Progenitor cell of endocrine pancreas (in vitro differentiated cells): ENCODE results near the gene ZMIZ2. TPM values are rescaled to one million over a fixed set of nuclear protein-coding genes. Genes with fewer than 3 reads are reported as not detected.
A peak's percentile ranks its signal among the peaks of the same experiment; 100 is the strongest.

Experiments
- DNase-seq: peaks from one replicate; pipeline ENCODE4 v3.0.0; 2021; ENCODE audit warnings: low spot score; ENCODE audit not compliant: unreplicated experiment
- H3K27ac Mint-ChIP-seq: 2 replicates; pipeline ENCODE4 v1.8.0; 2021; ENCODE audit warnings: mild to moderate bottlenecking, moderate library complexity, mixed read lengths
- H3K27me3 Mint-ChIP-seq: 2 replicates; pipeline ENCODE4 v1.8.0; 2021; ENCODE audit warnings: mixed read lengths
- H3K36me3 Mint-ChIP-seq: 2 replicates; pipeline ENCODE4 v1.8.0; 2022; ENCODE audit warnings: mixed read lengths; ENCODE audit not compliant: insufficient read depth
- H3K4me1 Mint-ChIP-seq: 2 replicates; pipeline ENCODE4 v1.8.0; 2021; ENCODE audit warnings: low read depth, mixed read lengths
- H3K4me3 Mint-ChIP-seq: 2 replicates; pipeline ENCODE4 v1.8.0; 2021; ENCODE audit warnings: low read depth, mild to moderate bottlenecking, moderate library complexity, mixed read lengths
- H3K9me3 Mint-ChIP-seq: 2 replicates; pipeline ENCODE4 v1.8.0; 2021; ENCODE audit warnings: low read depth, mixed read lengths
- total RNA-seq: library from RNA; stranded (reverse); gene quantifications from 2 replicates; pipeline ENCODE4 v1.2.1, GENCODE V29; 2021
- TF ChIP-seq, protein P1 (sequence below): fragments of 200-600 bp; sonication (generic); IDR thresholded peaks from one replicate; pipeline ENCODE4 v1.5.0; 2021; ENCODE audit warnings: antibody characterized with exemption, mild to moderate bottlenecking; ENCODE audit not compliant: unreplicated experiment

Gene ZMIZ2
- total RNA-seq, 1 donor from 2014 or later: 222 TPM

DNA sequence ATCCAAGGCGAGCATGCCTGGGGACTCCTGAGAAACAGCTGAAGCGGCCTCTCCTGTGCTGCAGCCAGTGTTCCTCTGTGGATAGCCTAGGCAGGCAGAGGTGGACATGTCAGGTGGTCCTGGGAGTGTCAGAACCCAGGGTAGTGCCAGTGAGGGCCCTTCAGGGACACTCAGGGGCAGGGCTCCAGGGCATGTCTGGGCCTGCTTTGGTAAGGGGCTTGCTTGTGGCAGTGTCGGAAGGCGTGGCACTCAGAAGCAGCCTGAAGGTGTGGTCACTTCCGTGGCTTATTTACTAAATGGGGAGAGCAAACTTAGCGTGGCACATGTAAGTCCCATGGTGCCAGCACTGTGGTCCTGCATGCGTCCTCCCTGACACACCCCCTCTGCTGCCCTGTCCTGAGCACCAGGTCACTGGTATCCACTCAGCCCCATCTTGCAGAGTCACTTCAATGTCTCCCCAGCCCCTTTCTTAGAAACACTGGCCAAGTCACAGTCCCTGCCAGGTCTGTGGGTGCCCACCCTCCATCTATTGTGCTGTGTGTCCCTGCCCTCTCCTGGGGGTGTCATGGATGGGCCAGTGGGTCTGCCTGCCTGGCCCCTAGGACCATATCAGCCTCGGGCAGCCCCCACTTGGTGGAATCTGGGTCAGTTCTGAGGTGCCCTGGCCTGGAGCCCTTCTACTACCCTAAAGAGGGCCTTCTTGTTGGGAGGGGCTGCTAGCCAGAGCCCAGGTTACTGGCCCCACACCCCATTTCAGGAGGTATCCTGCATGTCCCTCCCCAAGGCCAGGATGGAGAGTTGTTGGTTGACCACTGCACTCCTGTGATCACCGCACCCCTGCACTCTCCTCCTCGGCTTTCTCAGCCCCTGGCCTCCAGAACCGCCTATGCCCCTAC is 6.4 kb downstream of the ZMIZ2 start:
- Mint-ChIP-seq H3K27me3 (no peaks in the 10 kb centered on the region), H3K4me3 (no peak overlapping the region), H3K27ac (peak overlapping the region; percentile 5), H3K36me3 (peaks cover 7% of the 10 kb centered on the region), H3K9me3 (no peaks in the 10 kb centered on the region), H3K4me1 (peaks cover 13% of the 10 kb centered on the region)
- no peak for DNase-seq
- TF ChIP-seq, protein P1, sequence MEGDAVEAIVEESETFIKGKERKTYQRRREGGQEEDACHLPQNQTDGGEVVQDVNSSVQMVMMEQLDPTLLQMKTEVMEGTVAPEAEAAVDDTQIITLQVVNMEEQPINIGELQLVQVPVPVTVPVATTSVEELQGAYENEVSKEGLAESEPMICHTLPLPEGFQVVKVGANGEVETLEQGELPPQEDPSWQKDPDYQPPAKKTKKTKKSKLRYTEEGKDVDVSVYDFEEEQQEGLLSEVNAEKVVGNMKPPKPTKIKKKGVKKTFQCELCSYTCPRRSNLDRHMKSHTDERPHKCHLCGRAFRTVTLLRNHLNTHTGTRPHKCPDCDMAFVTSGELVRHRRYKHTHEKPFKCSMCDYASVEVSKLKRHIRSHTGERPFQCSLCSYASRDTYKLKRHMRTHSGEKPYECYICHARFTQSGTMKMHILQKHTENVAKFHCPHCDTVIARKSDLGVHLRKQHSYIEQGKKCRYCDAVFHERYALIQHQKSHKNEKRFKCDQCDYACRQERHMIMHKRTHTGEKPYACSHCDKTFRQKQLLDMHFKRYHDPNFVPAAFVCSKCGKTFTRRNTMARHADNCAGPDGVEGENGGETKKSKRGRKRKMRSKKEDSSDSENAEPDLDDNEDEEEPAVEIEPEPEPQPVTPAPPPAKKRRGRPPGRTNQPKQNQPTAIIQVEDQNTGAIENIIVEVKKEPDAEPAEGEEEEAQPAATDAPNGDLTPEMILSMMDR: no peak

DNA sequence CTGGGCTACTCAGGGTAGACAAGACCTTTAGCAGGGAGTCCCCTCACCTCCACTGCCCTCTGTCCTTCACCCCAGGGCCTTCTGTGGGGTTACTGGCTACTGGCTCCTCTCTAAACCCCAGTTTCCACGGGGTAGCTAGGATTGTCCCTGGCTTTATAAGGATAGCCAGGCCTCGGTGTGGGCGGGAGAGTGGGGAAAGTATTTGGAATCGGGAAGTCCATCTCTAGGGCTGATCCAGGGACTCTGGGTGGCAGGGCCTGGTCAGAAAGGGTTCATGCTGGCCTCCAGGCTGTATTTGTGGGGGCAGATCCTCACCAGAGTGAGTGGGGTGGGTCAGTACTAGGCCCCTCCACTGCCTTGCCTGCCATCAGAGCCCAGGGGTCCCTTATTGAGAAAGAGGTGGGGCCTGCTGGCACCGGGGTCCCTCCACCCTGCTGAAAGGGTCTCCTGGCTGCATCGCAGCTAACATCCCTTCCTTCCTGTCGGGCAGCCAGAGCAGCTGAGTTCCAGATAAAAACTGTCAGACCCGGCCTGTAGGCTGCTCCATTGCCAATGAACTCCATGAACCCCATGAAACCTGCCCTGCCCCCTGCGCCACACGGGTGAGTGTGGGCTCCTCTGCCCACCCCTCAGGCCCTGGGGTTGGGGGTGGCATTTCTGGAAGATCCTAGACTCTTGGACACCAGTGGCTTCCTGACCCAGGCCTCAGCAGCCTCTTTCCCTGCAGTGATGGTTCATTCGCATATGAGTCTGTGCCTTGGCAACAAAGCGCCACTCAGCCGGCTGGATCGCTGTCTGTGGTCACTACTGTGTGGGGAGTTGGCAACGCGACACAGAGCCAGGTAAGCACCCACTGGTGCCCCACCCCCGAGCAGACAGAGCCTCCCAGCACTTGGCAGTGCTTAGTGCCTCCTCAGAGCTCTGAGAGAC is 7.3 kb downstream of the ZMIZ2 start:
- H3K27me3 Mint-ChIP-seq: no peaks in the 10 kb centered on the region
- TF ChIP-seq, protein P1: no peak
- DNase-seq: no peak
- H3K4me1 Mint-ChIP-seq: peaks cover 5% of the 10 kb centered on the region
- H3K4me3 Mint-ChIP-seq: no peak overlapping the region
- no peak overlapping the region for H3K27ac Mint-ChIP-seq
- no peaks in the 10 kb centered on the region for H3K9me3 Mint-ChIP-seq
- H3K36me3 Mint-ChIP-seq: peaks cover 7% of the 10 kb centered on the region

DNA sequence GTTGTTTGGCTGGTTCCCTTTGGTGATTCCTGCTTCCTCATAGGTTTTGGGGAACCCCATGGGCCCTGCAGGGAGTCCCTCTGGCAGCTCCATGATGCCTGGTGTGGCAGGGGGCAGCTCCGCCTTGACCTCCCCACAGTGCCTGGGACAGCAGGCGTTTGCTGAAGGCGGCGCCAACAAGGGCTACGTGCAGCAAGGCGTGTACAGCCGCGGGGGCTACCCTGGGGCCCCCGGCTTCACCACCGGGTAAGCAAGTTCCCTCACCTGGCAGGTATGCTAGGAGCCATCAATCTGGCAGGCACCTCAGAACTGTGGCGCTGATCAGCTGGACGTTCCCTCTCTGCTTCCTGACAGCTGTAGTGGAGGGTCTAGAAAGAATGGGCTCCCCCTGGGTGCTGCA is 8.3 kb downstream of the ZMIZ2 start:
- no peak overlapping the region for H3K4me3 Mint-ChIP-seq
- no peak for DNase-seq
- H3K9me3 Mint-ChIP-seq: no peaks in the 10 kb centered on the region
- no peaks in the 10 kb centered on the region for H3K27me3 Mint-ChIP-seq
- H3K36me3 Mint-ChIP-seq: peaks cover 8% of the 10 kb centered on the region
- TF ChIP-seq, protein P1: no peak
- no peak overlapping the region for H3K27ac Mint-ChIP-seq
- H3K4me1 Mint-ChIP-seq: peaks cover 2% of the 10 kb centered on the region

DNA sequence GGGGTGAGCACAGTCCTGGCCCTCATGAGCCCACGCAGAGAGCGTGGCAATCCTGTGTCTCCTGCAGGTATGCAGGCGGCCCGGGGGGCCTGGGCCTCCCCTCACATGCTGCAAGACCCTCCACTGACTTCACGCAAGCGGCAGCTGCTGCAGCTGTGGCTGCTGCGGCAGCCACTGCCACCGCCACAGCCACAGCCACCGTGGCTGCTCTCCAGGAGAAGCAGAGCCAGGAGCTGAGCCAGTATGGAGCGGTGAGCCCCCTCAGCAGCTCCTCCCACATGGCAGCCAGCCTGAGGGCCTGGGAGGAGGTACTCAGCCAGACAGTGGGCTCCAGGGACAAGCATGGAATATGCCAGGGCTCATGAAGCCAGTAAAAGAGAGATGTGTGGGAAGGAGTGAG is 8.7 kb downstream of the ZMIZ2 start:
- H3K36me3 Mint-ChIP-seq: peaks cover 10% of the 10 kb centered on the region
- H3K4me1 Mint-ChIP-seq: peaks cover 2% of the 10 kb centered on the region
- H3K27ac Mint-ChIP-seq: no peak overlapping the region

More for the DNA sequence above, 8.7 kb downstream of the ZMIZ2 start:
- Mint-ChIP-seq H3K27me3 (no peaks in the 10 kb centered on the region), H3K4me3 (no peak overlapping the region), H3K9me3 (no peaks in the 10 kb centered on the region)
- TF ChIP-seq, protein P1: no peak
- no peak for DNase-seq
